22Rv1 (cell line): Measurements from ENCODE around the gene DMD.

Experiments used
- H3K27ac ChIP-seq: fragments of 450-650 bp; 2 replicates; pipeline ENCODE4 v1.5.1; 2017
- CTCF ChIP-seq: fragments of 450-650 bp; IDR thresholded peaks from 2 replicates; pipeline ENCODE4 v1.5.1; 2017; ENCODE audit warnings: mild to moderate bottlenecking
- ZFX ChIP-seq: fragments of 450-650 bp; IDR thresholded peaks from 2 replicates; pipeline ENCODE4 v1.6.1; 2017; ENCODE audit warnings: antibody characterized with exemption, borderline replicate concordance

DMD gene

GRCh38 chrX:32937043-32937442 is 274.3 kb downstream of the DMD start:
- no peak for TF ChIP-seq CTCF
- no peak for TF ChIP-seq ZFX

GRCh38 chrX:32933548-32933947 is 277.8 kb downstream of the DMD start:
- H3K27ac ChIP-seq = no peak overlapping the region
- no peak for TF ChIP-seq CTCF
- no peak for TF ChIP-seq ZFX

More at GRCh38 chrX:32937043-32937442, 274.3 kb downstream of the DMD start:
- no peak overlapping the region for H3K27ac ChIP-seq

GRCh38 chrX:32929040-32929439 is 282.3 kb downstream of the DMD start:
- TF ChIP-seq CTCF = no peak
- no peak for TF ChIP-seq ZFX
- no peak overlapping the region for H3K27ac ChIP-seq

- H3K27ac ChIP-seq = no peak overlapping the region
- no peak for TF ChIP-seq ZFX
- TF ChIP-seq CTCF = no peak
These were observed 315.3 kb downstream of the DMD start for GRCh38 chrX:32896088-32896487.

GRCh38 chrX:32894679-32895078 is 316.7 kb downstream of the DMD start:
- no peak overlapping the region for H3K27ac ChIP-seq
- TF ChIP-seq ZFX (no peak), CTCF (no peak)

- H3K27ac ChIP-seq = no peak overlapping the region
- no peak for TF ChIP-seq ZFX
- no peak for TF ChIP-seq CTCF
These were observed 317.6 kb downstream of the DMD start for GRCh38 chrX:32893751-32894150.

- TF ChIP-seq ZFX (no peak), CTCF (no peak)
- H3K27ac ChIP-seq = no peak overlapping the region
These were observed 333.8 kb downstream of the DMD start for GRCh38 chrX:32877592-32877991.

- no peak overlapping the region for H3K27ac ChIP-seq
- no peak for TF ChIP-seq CTCF
- no peak for TF ChIP-seq ZFX
These were observed 336.5 kb downstream of the DMD start for GRCh38 chrX:32874839-32875238.
